ENCODE results near the gene CRACR2A.

Gene CRACR2A

GRCh38 chr12:3658327-3659163 is 94.4 kb downstream of the CRACR2A start:
- Histone ChIP-seq H3K4me1 (ENCODE audit: insufficient read depth, low read length, severe bottlenecking) (no peaks in the 10 kb centered on the region), H3K9me3 (ENCODE audit: low read length) (no peaks in the 10 kb centered on the region), H3K9me2 (ENCODE audit: low read depth, low read length) (no peaks in the 10 kb centered on the region), H3F3A (ENCODE audit: insufficient read depth, low read length) (no peaks in the 10 kb centered on the region), H3K9ac (ENCODE audit: low read length) (no peak overlapping the region), H3K27me3 (ENCODE audit: insufficient read depth, low read length) (no peaks in the 10 kb centered on the region), H2AFZ (ENCODE audit: low read length) (no peak overlapping the region), H3K36me3 (ENCODE audit: insufficient read depth, low read length) (peaks cover 53% of the 10 kb centered on the region), H3K27ac (ENCODE audit: low read depth, low read length, poor library complexity, severe bottlenecking) (no peak overlapping the region), H3K4me2 (ENCODE audit: low read length) (no peak overlapping the region), H4K20me1 (ENCODE audit: insufficient read depth, low read length) (no peaks in the 10 kb centered on the region), H3K4me3 (ENCODE audit: low read depth, low read length, poor library complexity, severe bottlenecking) (no peak overlapping the region), H3K79me2 (ENCODE audit: insufficient read depth, low read length) (no peaks in the 10 kb centered on the region)
- TF ChIP-seq EZH2 (IDR thresholded peaks at IDR 0.05; ENCODE audit: borderline replicate concordance, low read length) (no peak), CTCF (IDR thresholded peaks at IDR 0.05; ENCODE audit: low read length) (peak; percentile 79)

GRCh38 chr12:3656946-3657622 is 95.8 kb downstream of the CRACR2A start:
- no peak overlapping the region for H2AFZ ChIP-seq (ENCODE audit: low read length)
- no peaks in the 10 kb centered on the region for H3K4me1 ChIP-seq (ENCODE audit: insufficient read depth, low read length, severe bottlenecking)
- no peaks in the 10 kb centered on the region for H3K9me3 ChIP-seq (ENCODE audit: low read length)
- no peak overlapping the region for H3K9ac ChIP-seq (ENCODE audit: low read length)
- no peaks in the 10 kb centered on the region for H3F3A ChIP-seq (ENCODE audit: insufficient read depth, low read length)
- no peak overlapping the region for H3K4me3 ChIP-seq (ENCODE audit: low read depth, low read length, poor library complexity, severe bottlenecking)
- H3K4me2 ChIP-seq (ENCODE audit: low read length) = no peak overlapping the region
- H3K79me2 ChIP-seq (ENCODE audit: insufficient read depth, low read length) = no peaks in the 10 kb centered on the region
- H3K36me3 ChIP-seq (ENCODE audit: insufficient read depth, low read length) = peaks cover 53% of the 10 kb centered on the region
- no peaks in the 10 kb centered on the region for H4K20me1 ChIP-seq (ENCODE audit: insufficient read depth, low read length)
- no peaks in the 10 kb centered on the region for H3K9me2 ChIP-seq (ENCODE audit: low read depth, low read length)
- H3K27ac ChIP-seq (ENCODE audit: low read depth, low read length, poor library complexity, severe bottlenecking) = no peak overlapping the region
- H3K27me3 ChIP-seq (ENCODE audit: insufficient read depth, low read length) = no peaks in the 10 kb centered on the region
- TF ChIP-seq CTCF (IDR thresholded peaks at IDR 0.05; ENCODE audit: low read length) (no peak), EZH2 (IDR thresholded peaks at IDR 0.05; ENCODE audit: borderline replicate concordance, low read length) (no peak)

DNA sequence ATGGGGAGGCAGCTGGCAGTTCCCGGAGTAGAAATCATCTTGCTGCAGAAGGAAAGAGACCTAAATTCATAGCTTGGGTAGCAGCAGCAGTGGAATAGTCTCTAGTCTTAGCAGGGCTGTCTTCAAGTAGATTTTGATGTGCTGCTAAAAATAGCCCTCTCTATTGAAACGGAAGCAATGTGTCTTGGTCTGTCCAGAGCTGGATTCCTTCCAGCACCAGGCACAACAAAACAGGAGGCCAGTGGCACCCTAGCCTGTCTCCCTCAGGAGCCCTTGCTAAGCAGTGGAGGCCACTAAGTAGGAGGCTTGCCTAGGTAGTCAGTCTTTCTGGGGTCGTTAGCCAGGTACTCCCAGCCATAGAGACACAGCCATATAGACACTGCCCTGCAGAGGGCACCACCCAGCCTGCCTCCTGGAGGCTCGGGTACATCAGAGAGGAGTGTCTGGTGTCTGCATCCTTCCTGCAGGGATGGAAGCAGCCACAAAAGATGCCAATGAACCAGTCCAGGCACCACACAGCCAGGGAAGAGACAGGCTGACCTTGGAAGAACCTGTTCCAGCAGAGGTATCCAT is 97.5 kb downstream of the CRACR2A start:
- no peaks in the 10 kb centered on the region for H3K9me3 ChIP-seq (ENCODE audit: low read length)
- no peaks in the 10 kb centered on the region for H3K79me2 ChIP-seq (ENCODE audit: insufficient read depth, low read length)
- H4K20me1 ChIP-seq (ENCODE audit: insufficient read depth, low read length) = no peaks in the 10 kb centered on the region
- no peak overlapping the region for H3K4me3 ChIP-seq (ENCODE audit: low read depth, low read length, poor library complexity, severe bottlenecking)
- H3K4me2 ChIP-seq (ENCODE audit: low read length) = no peak overlapping the region
- no peak overlapping the region for H3K9ac ChIP-seq (ENCODE audit: low read length)
- peaks cover 51% of the 10 kb centered on the region for H3K36me3 ChIP-seq (ENCODE audit: insufficient read depth, low read length)
- no peaks in the 10 kb centered on the region for H3K4me1 ChIP-seq (ENCODE audit: insufficient read depth, low read length, severe bottlenecking)
- H2AFZ ChIP-seq (ENCODE audit: low read length) = no peak overlapping the region
- H3K27me3 ChIP-seq (ENCODE audit: insufficient read depth, low read length) = no peaks in the 10 kb centered on the region
- no peaks in the 10 kb centered on the region for H3K9me2 ChIP-seq (ENCODE audit: low read depth, low read length)
- TF ChIP-seq EZH2 (IDR thresholded peaks at IDR 0.05; ENCODE audit: borderline replicate concordance, low read length) (no peak), CTCF (IDR thresholded peaks at IDR 0.05; ENCODE audit: low read length) (peak; percentile 54)
- H3K27ac ChIP-seq (ENCODE audit: low read depth, low read length, poor library complexity, severe bottlenecking) = no peak overlapping the region
- no peaks in the 10 kb centered on the region for H3F3A ChIP-seq (ENCODE audit: insufficient read depth, low read length)

All from OCI-LY1 (cell line).